Dermis microvascular lymphatic vessel endothelial cell (primary cell): Measurements from ENCODE around the gene ZCCHC10. TPM values are rescaled to one million over a fixed set of nuclear protein-coding genes. Genes with fewer than 3 reads are reported as not detected.
"Not testable (repeated sequence)": the region's sequence is repeated elsewhere in the genome, so short reads cannot be mapped to it uniquely, and the experiment has no call there.

Experiments used
- DNase-seq, 2 donors: peaks; one replicate each; pipeline versions ENCODE4 v3.0.0 to v3.0.0-alpha.2; 2010; ENCODE audit warnings: low read depth in 2 of 2
- total RNA-seq: library from RNA; depleted of rRNA; stranded (reverse); fragments of >200 nt; gene quantifications from 2 replicates; pipeline ENCODE4 v1.2.1, GENCODE V29; 2014

ZCCHC10 gene
- total RNA-seq, 1 donor from 2014 or later = 12.3 TPM

DNA sequence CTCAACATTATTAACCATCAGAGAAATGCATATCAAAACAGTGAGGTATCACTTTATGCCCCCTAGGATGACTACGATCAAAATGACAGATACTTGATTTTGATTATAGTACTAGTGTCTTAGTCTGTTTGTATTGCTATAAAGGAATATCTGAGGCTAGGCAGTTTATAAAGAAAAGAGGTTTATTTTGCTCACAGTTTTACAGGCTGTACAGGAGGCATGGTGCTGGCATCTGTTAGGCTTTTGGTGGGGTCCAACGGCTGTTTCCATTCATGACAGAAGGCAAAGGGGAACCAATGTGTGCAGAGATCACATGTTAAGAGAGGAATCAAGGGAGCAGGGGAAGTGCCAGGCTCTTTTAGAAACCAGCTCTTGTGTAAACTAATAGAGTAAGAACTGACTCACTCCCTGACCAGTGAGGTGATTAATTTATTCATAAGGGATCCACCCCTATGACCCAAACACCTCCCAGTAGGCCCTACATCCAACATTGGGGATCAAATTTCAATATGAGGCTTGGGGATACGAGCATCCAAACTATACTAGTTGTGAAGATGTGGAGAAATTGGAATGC lies 46.9 kb downstream of the ZCCHC10 start:
- DNase-seq = no peak

DNA sequence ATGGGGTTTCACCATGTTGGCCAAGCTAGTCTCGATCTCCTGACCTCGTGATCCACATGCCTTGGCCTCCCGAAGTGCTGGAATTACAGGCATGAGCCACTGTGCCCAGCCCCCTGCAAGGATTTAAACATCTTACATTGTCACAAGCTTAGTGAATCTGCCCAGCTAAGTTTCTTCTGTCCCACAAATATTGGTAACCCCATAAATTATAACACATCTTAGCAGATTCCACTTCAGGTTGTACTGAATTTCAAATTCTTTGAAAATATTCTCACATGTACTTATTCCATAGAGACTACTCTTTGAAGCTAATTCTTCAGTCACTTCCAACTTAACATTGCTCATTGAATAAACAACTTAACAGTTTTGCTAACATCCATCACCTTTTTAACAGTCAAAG lies 49.5 kb downstream of the ZCCHC10 start:
- DNase-seq = no peak

DNA sequence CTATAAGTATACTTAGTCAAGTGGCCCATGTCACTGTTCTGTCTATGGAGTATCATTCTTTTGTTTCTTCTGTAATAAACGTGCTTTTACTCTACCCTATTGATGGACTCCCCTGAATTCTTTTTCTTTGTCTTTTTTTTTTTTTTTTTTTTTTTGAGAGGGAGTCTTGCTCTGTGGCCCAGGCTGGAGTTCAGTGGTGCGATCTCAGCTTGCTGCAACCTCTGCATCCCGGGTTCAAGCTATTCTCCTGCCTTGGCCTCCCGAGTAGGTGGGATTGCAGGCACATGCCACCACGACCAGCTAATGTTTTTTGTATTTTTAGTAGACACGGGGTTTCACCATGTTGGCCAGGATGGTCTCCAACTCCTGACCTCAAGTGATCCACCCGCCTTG lies 53.9 kb downstream of the ZCCHC10 start:
- not testable (repeated sequence) for DNase-seq

DNA sequence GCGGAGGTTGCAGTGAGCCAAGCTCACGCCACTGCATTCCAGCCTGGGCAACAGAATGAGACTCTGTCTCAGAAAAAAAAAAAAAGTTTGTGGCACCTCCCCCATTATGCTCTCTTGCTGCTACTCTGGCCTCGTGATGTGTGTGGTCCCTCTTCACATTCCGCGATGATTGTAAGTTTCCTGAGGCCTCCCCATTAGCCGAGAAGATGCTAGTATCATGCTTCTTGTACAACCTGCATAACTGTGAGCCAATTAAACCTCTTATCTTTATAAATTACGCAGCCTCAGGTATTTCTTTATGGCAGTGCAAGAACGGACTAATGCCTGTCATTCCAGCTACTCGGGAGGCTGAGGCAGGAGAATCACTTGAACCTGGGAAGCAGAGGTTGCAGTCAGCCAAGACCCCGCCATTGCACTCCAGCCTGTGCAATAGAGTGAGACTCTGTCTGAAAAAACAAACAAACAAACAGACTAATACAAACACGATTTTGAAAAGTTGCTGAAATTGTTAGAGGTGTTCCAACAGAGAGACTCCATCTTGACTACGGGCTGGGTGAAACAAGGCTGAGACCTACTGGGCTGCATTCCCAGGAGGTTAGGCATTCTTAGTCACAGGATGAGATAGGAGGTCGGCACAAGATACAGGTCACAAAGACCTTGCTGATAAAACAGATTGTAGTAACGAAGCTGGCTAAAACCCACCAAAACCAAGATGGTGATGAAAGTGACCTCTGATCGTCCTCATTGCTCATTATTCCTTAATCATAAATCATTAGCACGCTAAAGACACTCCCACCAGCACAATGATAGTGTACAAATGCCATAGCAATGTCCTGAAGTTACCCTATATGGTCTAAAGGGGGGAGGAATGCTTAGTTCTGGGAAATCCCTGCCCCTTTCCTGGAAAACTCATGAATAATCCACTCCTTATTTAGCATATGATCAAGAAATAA lies 54.6 kb downstream of the ZCCHC10 start:
- no peak for DNase-seq

DNA sequence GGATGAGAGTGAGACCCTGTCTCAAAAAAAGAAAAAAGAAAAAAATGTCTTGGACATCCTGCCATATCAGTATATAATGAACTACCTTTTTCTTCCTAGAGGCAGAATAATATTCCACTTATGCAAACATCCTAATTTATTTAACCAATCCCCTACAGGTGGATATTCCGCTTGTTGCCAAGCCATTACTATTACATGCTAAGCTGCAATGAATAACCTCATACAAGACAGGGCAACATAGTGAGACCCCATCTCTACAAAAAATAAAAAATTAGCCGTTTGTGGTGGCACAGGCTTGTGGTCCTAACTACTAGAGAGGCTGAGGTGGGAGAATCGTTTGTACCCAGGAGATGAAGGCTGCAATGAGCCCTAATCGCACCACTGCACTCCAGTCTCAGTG lies 61.2 kb downstream of the ZCCHC10 start:
- no peak for DNase-seq

DNA sequence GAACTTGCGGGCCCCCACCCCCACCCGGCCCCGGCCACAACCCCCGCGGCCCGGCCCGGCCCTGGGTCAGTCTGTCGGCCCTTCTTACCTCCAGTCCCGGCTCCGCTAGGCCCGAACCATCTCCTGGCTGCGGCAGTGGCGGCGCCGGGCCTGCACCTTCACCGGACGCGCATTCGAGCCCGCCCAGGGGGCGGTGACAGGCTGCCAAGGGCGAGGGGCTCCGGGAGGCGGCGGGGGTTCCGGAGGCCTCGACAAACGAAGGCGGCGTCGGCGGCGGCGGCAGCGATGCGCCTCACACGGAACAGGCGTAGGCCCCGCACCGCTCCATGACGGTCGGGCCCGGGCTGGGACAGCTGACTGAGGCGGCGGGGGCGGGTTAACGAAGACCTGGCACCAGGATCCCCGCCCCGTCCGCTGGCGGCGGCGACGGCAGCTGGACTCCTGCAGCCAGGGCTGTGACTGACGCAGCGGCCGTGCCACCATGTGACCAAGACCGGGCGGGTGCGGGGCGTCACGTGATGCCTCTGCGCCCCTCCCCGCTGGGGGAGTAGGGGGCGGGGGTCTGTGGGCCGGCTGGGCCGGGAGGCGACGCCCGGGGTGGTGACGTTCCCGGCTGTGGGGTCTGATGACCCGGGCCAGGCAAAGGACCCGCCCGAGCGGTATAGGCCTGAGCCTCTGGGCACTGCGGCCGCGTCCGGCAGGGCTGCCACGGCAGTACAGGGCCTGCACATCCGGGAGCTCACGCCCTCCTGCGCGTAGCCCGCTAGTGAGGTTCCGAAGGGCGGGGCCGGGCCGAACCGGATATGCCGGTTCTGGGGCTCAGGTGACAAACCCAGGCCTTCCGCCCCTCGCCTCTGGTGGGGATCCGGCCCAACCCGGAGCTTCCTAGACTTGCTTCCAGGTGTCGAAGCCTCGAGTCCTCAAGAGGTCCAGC lies 62.9 kb downstream of the ZCCHC10 start, which contains the start of gene AFF4:
TSS of gene AFF4 (minus strand) at position 464 of the 934 bp plus-strand sequence. CDS start 26,445 bp downstream, outside the sequence.
- DNase-seq = peak; percentile 93 to 98

DNA sequence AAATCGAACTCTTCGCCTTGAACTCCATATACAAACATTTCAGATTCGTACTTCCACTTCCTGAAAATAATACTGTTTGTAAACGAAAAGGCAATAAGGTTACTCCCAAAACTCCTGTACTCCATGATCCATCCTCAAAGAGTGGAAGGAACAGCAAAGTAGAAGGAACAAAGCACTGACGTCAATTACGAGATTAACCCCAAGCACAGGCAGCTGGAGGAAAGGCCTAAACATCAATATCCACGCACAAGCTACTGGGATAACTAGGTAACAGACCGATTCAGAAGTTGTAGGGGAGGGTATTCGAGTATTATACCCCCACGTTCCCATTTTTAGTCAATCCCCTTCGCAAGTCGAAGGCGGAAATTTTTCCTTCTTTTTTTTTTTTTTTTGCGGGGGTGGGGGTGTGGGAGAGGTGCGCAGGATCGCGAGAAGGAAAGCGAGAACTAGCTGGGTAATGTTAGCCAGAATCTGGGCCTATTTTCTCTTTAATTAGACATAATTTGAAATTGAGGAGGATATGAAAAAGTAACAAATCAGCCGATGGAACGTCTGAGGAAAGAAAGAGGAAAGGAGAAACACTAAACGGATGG lies 63.8 kb downstream of the ZCCHC10 start:
- peak; percentile 43 to 70 for DNase-seq

DNA sequence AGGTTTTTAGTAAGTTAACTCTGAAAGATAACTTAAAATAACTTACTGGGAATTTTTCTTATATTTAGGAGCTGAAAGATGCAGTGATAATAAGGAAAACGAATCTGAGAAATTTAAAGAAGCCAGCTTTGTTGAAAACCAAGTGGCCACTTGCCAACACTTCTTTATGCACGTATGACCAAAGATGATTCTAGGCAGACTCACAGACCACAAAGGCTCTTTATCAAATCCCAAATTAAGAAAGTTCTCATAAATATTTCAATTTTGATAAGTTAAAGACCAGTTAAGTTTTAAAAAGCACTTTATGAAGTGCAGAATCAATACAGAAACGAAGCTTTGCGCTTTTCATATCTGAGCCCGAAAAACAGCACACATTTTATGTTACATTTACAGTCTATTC lies 64.5 kb downstream of the ZCCHC10 start:
- DNase-seq = peak in 1 of 2 donors; percentile 47

DNA sequence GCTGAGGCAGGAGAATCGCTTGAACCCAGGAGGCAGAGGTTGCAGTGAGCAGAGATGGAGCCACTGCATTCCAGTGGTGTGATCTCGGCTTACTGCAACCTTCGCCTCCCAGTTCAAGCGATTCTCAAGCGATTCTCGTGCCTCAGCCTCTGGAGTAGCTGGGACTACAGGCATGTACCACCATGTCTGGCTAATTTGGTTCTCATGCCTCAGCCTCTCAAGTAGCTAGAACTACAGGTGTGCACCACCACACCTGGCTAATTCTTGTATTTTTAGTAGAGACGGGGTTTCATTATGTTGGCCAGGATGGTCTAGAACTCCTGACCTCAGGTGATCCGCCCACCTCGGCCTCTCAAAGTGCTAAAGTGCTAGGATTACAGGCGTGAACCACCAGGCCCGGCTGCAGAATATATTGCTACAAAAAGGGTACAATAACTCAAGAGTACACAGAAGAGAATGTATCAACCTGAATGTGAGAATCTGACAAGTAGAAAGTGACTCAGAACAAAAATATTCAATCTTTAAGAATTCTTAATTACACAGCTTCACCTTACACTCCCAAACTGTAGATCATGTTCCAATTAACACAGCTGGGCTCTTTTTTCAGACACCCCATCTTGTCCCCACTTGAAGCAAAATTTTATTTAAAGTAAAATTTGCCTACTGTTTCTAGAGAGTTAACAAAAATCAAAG lies 65.1 kb downstream of the ZCCHC10 start:
- not testable (repeated sequence) for DNase-seq

DNA sequence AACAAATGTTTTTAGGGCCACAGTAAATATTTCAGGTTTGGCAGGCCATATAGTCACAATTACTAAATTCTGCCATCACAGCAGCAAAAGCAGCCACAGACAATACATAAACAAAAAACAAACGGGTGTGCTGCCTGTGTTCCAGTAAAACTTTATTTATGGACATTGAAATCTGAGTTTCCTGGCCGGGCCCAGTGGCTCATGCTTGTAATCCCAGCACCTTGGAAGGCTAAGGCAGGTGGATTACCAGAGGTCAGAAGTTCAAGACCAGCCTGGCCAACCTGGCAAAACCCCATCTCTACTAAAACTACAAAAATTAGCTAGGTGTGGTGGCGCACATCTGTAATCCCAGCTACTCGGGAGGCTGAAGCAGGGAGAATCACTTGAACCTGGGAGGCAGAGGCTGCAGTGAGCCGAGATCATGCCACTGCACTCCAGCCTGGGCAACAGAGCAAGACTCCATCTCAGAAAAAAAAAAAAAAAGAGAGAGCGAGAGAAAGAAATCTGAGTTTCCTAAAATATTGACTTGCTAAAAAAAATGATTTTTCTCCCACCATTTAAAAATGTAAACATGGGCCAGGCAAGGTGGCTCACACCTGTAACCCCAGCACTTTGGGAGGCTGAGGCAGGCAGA lies 70.1 kb downstream of the ZCCHC10 start:
- DNase-seq = not testable (repeated sequence)

DNA sequence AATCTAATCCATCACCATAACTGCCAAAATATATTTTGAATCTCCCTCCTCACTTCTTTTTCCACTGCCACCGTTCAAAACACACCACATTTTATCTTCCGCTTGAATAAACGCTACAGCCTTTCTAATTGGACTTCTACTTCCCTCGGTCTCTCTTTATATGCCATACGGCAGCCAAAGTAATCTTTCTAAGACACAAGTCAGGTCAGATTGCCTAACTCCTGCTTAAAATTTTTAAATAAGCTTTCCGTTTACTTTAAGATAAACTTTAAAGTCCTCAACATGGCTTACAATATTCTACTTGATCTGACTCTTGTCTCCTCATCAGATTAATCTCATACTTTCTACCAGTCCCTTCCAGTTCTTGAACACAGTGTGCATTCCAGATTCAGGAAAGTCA lies 72.6 kb downstream of the ZCCHC10 start:
- DNase-seq = no peak

DNA sequence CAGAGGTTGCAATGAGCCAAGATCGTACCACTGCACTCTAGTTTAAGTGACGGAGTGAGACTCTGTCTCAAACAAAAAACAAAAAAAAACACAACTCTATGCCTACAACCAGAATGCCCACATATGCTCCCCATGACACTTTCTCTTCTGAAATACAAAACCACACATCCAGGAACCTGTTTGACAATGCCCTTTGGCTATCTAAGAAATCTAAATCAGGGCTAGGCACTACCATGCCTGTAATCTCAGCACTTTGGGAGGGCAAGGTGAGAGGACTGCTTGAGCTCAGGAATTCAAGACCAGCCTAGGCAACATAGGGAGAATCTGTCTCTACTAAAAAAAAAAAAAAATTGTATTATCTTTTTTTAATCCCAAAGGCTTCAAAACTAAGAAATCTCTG lies 73.5 kb downstream of the ZCCHC10 start:
- DNase-seq = no peak

DNA sequence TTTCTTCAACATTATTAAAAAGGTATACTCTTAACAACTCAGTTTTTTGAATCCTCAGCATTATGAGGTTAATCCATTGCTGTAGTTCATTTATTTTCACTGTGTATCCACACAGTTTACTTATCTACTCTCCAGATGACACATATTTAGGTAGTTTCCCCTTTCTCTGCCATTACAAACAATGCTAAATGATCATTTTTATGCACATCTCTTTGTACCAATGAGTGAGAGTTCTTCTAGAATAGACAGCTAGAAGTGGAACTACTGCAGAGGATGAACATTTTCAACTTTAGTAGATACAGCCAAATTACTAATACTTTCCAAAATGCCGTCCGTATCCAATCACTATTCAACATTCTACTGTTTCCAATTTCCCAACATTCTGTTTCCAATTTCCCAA lies 74.5 kb downstream of the ZCCHC10 start:
- DNase-seq = no peak

DNA sequence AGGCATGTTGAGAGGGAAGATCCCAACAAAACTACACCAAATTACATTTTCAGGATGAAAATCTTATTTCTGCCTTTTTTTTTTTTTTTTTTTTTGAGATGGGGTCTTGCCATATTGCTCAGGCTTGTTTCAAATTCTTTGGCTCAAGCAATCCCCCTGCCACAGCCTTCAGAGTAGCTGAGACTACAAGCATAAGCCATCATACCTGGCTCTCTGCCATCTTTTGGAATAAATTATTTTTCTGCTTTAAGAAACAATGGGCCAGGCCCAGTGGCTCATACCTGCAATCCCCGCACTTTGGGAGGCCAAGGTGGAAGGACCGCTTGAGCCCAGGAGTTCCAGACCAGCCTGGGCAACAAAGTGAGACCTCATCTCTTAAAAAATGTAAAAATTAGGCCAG lies 77.2 kb downstream of the ZCCHC10 start:
- peak in 1 of 2 donors; percentile 52 for DNase-seq

DNA sequence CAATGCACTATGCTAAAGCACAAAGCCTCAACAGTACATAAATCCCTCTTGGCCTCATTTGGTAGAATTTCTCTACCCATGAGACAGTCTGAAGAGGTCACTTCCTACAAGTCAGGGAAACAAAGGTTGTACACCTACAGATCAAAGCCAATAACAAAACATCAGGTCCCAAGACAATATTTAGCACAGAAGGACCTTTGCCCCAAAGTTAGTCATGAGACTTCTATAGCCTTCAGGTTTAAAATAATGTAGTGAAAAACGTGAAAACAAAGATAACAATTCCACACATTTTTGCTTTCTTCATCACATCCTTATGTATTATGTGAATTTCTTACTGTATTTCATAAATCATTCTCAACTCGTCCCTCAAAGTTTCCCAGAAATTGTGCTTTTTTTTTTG lies 78.7 kb downstream of the ZCCHC10 start:
- peak in 1 of 2 donors; percentile 91 for DNase-seq

Other genes starting within 250 kb of the ZCCHC10 start
- gene SEPTIN8, start 249.3 kb downstream of the ZCCHC10 start, total RNA-seq = 36.3 and 43.4 TPM in 2 replicates
- gene SOWAHA, start 213.2 kb downstream of the ZCCHC10 start, total RNA-seq = not detected in 2 replicates
- gene SHROOM1, start 195.9 kb downstream of the ZCCHC10 start, total RNA-seq = 1.5 and 4.3 TPM in 2 replicates
- under 0.01 TPM in 1 of 2 replicates, not detected in the other for gene GDF9, start 160.1 kb downstream of the ZCCHC10 start, total RNA-seq
- gene UQCRQ, start 159.9 kb downstream of the ZCCHC10 start, total RNA-seq = 85.6 and 98.7 TPM in 2 replicates
- gene LEAP2, start 152.9 kb downstream of the ZCCHC10 start, total RNA-seq = 0.13 TPM in 2 replicates
- 19.4 and 26.4 TPM in 2 replicates for gene AFF4, start 62.9 kb downstream of the ZCCHC10 start, total RNA-seq
- 88.2 and 89.5 TPM in 2 replicates for gene HSPA4, start 25.5 kb upstream of the ZCCHC10 start, total RNA-seq